K562 (cell line): ENCODE data around the gene ECT2L. TPM values are rescaled to one million over a fixed set of nuclear protein-coding genes. Genes with fewer than 3 reads are reported as not detected.

Source experiments
- ATAC-seq: fragments of 200-7000 bp; cut with Tn5 transposase; 3 replicates; pipeline ENCODE4 v1.9.1; 2020; ENCODE audit warnings: moderate library complexity
- BruUV-seq: library from RNA; stranded (reverse); fragments of 400-500 nt; replicated peaks from 2 replicates; lab custom pipeline; 2021; lab: Mats Ljungman, UMichigan
- CTCF ChIA-PET: fragments of 300-600 bp; formaldehyde crosslinking; extraction: SDS; loops from one replicate; lab custom pipeline; 2021; ENCODE audit warnings: low intra/inter-chr PET ratio; lab: Yijun Ruan, JAX
- POLR2A ChIA-PET: fragments of 300-600, 350-650 bp; sonication (Branson Sonifier 250); formaldehyde crosslinking; extraction: SDS; loops from one replicate; lab custom pipeline; 2021; ENCODE audit warnings: antibody characterized with exemption, inconsistent platforms; lab: Yijun Ruan, JAX
- DNase-seq, 4 experiments: peaks; one replicate each; pipeline versions ENCODE4 v3.0.0 to v3.0.0-alpha.2; 2011 to 2018; ENCODE audit warnings: low spot score in 3 of 4, mixed read lengths in 3 of 4; ENCODE audit errors: extremely low read depth in 1 of 4
- FAIRE-seq: peaks from 2 replicates; lab custom pipeline; 2011; peaks lifted over from hg19 to GRCh38; lab: Jason Lieb, UNC
- H2AFZ ChIP-seq: 2 replicates; pipeline ENCODE4 v1.6.0; 2011; ENCODE audit warnings: low read depth, low read length, control low read depth, inconsistent platforms
- H3K27ac ChIP-seq: fragments of 200-600 bp; 3 replicates; pipeline ENCODE4 v1.8.0; 2011; ENCODE audit warnings: low read depth, mild to moderate bottlenecking, control low read depth, inconsistent platforms, low read length, moderate library complexity, mixed read lengths; ENCODE audit errors: extremely low read depth
- H3K27me3 ChIP-seq, 2 experiments: fragments of 300-600 bp in 1 of 2; 2 replicates in 1 of 2; 3 replicates in 1 of 2; pipeline versions ENCODE4 v1.6.0 to v1.8.0; 2011; ENCODE audit warnings: inconsistent platforms in 2 of 2, low read length in 2 of 2, mild to moderate bottlenecking in 1 of 2, mixed read lengths in 1 of 2, moderate library complexity in 1 of 2; ENCODE audit not compliant: control insufficient read depth in 2 of 2, insufficient read depth in 2 of 2
- H3K36me3 ChIP-seq: fragments of 300-600 bp; 3 replicates; pipeline ENCODE4 v1.8.0; 2011; ENCODE audit warnings: mild to moderate bottlenecking, low read length, inconsistent platforms; ENCODE audit not compliant: control insufficient read depth, insufficient read depth
- H3K4me1 ChIP-seq, 2 experiments: fragments of 200-600 bp in 1 of 2; replicated peaks in 1 of 2; 2 replicates in 1 of 2; 3 replicates in 1 of 2; pipeline versions ENCODE4 v1.5.1 to v1.8.0; 2011; ENCODE audit warnings: inconsistent platforms in 2 of 2, low read length in 2 of 2, mild to moderate bottlenecking in 1 of 2, mixed read lengths in 1 of 2, moderate library complexity in 1 of 2; ENCODE audit not compliant: control insufficient read depth in 2 of 2, insufficient read depth in 2 of 2
- H3K4me2 ChIP-seq: 2 replicates; pipeline ENCODE4 v1.6.1; 2011; ENCODE audit warnings: low read length, control low read depth, inconsistent platforms, mixed read lengths; ENCODE audit not compliant: insufficient read depth
- H3K4me3 ChIP-seq: fragments of 200-600 bp; sonication (generic), shearing (Covaris generic); 2 replicates; pipeline ENCODE4 v1.5.1; 2016; ENCODE audit warnings: control low read depth, inconsistent platforms
- H3K79me2 ChIP-seq: fragments of 200-600 bp; 3 replicates; pipeline ENCODE4 v1.8.0; 2011; ENCODE audit warnings: low read length, inconsistent platforms; ENCODE audit not compliant: control insufficient read depth, insufficient read depth
- H3K9ac ChIP-seq, 2 experiments: 2 replicates each; pipeline versions ENCODE4 v1.6.0 to v1.6.1; 2011; ENCODE audit warnings: low read depth in 2 of 2, low read length in 2 of 2, control low read depth in 1 of 2, inconsistent platforms in 1 of 2, mild to moderate bottlenecking in 1 of 2, mixed read lengths in 1 of 2; ENCODE audit not compliant: insufficient read depth in 1 of 2
- H3K9me1 ChIP-seq: one replicate; pipeline ENCODE4 v1.6.0; 2011; ENCODE audit warnings: inconsistent platforms, mild to moderate bottlenecking, low read length, moderate library complexity; ENCODE audit not compliant: control insufficient read depth, insufficient read depth
- H3K9me3 ChIP-seq: replicated peaks from 2 replicates; pipeline ENCODE4 v1.5.1; 2011; ENCODE audit warnings: low read depth, low read length, inconsistent platforms; ENCODE audit not compliant: control insufficient read depth, insufficient read depth
- H4K20me1 ChIP-seq: replicated peaks from 2 replicates; pipeline ENCODE4 v1.6.1; 2011; ENCODE audit warnings: low read length, inconsistent platforms, mixed read lengths; ENCODE audit not compliant: control insufficient read depth, insufficient read depth
- BCL6 ChIP-seq: fragments of 250-450 bp; sonication (Bioruptor Pico); IDR thresholded peaks from 2 replicates; pipeline ENCODE4 v1.4.0; 2020
- GATAD2B ChIP-seq: fragments of 450-650 bp; IDR thresholded peaks from 2 replicates; pipeline ENCODE4 v1.6.1; 2017; ENCODE audit warnings: mild to moderate bottlenecking, borderline replicate concordance
- SREBF1 ChIP-seq: fragments of 150-350 bp; IDR thresholded peaks from 2 replicates; pipeline ENCODE4 v1.6.1; 2014; ENCODE audit warnings: antibody characterized with exemption, low read depth, low read length, borderline replicate concordance
- ZNF239 ChIP-seq: fragments of 250-450 bp; sonication (Bioruptor Pico); IDR thresholded peaks from 2 replicates; pipeline ENCODE4 v1.4.0; 2020; ENCODE audit warnings: mild to moderate bottlenecking
- whole genome bisulfite sequencing: fragments of 100-300 bp; shearing (Covaris generic); methylation state at CpG from one replicate; pipeline ENCODE4 v1.1.6; 2016; ENCODE audit warnings: low coverage, mixed read lengths; ENCODE audit not compliant: insufficient coverage; ENCODE audit errors: missing lambda C conversion rate; 5-methylcytosine and 5-hydroxymethylcytosine counted together
- in situ Hi-C: fragments of 300-500 bp; cut with MboI; formaldehyde crosslinking; loops from 4 replicates; pipeline ENCODE4 v1.15.0; 2018; ENCODE audit warnings: inconsistent platforms, mixed read lengths
- intact Hi-C: fragments of 100-400 bp; cut with micrococcal nuclease; formaldehyde crosslinking; loops from 2 replicates; pipeline ENCODE4 v1.14.2; 2022
- polyA plus RNA-seq, 8 experiments: library from polyadenylated mRNA; depleted of rRNA in 4 of 8; stranded (reverse) in 5 of 8; unstranded in 3 of 8; fragments of >200 nt; fragmentation: Nextera tagmentation in 2 of 8; fragmentation: Illumina TruSeq in 1 of 8; extraction: Ambion mirVana in 2 of 8; extraction: Trizol in 1 of 8; gene quantifications; 2 replicates each; pipeline versions ENCODE4 v1.2.1 to v1.2.3, GENCODE V29; 2011 to 2014; ENCODE audit warnings: inconsistent platforms in 1 of 8, missing spikeins in 1 of 8
- total RNA-seq, 7 experiments: library from RNA; depleted of rRNA in 6 of 7; stranded (reverse); fragments of >200 nt in 6 of 7; fragmentation: Illumina TruSeq in 2 of 7; extraction: Trizol in 2 of 7; gene quantifications; 2 replicates each; pipeline versions ENCODE4 v1.2.1 to v1.2.3, GENCODE V29; 2011 to 2021; ENCODE audit warnings: low replicate concordance in 1 of 7
- TF ChIP-seq, protein P1 (sequence below): fragments of 450-650 bp; IDR thresholded peaks from 2 replicates; pipeline ENCODE4 v1.6.1; 2017; ENCODE audit warnings: antibody characterized with exemption
- TF ChIP-seq, protein P2 (sequence below): fragments of 250-450 bp; sonication (Bioruptor Pico); IDR thresholded peaks from 2 replicates; pipeline ENCODE4 v1.9.0; 2021; ENCODE audit warnings: mild to moderate bottlenecking
- TF ChIP-seq, protein P3 (sequence below): fragments of 450-650 bp; IDR thresholded peaks from one replicate; pipeline ENCODE4 v1.6.1; 2018; ENCODE audit warnings: mild to moderate bottlenecking, moderate library complexity; ENCODE audit not compliant: partially characterized antibody

ECT2L gene
- total and polyA plus RNA-seq, 9 of the 15 experiments (the other 6 are each of a cell fraction or from before 2014, with no cell fraction given) = 0.03 to 0.04 TPM; not detected in 7

DNA sequence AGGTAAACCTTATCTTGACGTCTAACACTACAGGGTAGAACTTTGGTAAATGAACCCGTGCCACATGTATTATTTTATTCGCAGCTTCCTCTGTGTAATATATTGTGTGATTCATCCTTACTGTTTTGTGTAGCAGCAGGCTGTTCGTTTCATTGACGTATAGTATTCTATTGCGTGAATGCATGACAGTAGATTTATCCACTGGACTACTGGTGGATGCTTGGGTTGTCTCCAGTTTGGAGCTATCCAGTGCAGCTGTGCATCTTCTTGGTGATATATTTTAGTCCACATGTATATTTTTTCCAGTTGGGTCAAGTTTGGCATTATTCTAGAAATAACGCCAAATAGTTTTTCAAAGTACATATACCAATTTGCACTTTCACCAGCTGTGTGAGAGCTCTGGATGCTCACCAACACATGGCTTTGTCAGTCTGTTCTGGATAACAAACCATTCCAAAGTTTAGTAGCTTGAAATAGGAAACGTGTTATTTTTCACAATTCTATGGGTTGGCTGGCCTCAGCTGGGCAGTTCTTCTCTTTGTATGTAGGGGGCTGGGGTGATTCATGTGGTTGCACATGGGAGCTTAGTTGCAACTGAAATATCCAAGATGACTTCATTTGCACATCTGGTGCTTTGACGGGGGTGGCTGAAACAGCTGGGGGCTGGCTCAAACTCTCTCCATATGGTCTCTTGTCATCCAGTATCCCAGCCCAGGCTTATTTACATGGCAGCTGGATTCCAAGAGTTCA, 9.3 kb downstream of the ECT2L start:
- intact Hi-C loops (no loop called here), in situ Hi-C loops (no loop called here)
- peaks cover 9 to 15% of the 10 kb centered on the region in 2 experiments; a peak in 4 of 5 replicates for H3K27me3 ChIP-seq
- no peak for FAIRE-seq
- no peak overlapping the region for H3K4me3 ChIP-seq
- no peak for ATAC-seq
- H3K79me2 ChIP-seq = no peaks in the 10 kb centered on the region
- POLR2A ChIA-PET = no interaction called here
- 0% methylated on average over 9 of the region's 9 CpGs for WGBS
- no peak overlapping the region for H3K4me2 ChIP-seq
- no peak for DNase-seq
- no peak overlapping the region for H3K27ac ChIP-seq
- H3K9me3 ChIP-seq = no peaks in the 10 kb centered on the region
- CTCF ChIA-PET = no interaction called here
- TF ChIP-seq ZNF239 (no peak), SREBF1 (no peak), BCL6 (no peak), GATAD2B (no peak)
- TF ChIP-seq, protein P1, sequence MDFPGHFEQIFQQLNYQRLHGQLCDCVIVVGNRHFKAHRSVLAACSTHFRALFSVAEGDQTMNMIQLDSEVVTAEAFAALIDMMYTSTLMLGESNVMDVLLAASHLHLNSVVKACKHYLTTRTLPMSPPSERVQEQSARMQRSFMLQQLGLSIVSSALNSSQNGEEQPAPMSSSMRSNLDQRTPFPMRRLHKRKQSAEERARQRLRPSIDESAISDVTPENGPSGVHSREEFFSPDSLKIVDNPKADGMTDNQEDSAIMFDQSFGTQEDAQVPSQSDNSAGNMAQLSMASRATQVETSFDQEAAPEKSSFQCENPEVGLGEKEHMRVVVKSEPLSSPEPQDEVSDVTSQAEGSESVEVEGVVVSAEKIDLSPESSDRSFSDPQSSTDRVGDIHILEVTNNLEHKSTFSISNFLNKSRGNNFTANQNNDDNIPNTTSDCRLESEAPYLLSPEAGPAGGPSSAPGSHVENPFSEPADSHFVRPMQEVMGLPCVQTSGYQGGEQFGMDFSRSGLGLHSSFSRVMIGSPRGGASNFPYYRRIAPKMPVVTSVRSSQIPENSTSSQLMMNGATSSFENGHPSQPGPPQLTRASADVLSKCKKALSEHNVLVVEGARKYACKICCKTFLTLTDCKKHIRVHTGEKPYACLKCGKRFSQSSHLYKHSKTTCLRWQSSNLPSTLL = no peak
- TF ChIP-seq, protein P2, sequence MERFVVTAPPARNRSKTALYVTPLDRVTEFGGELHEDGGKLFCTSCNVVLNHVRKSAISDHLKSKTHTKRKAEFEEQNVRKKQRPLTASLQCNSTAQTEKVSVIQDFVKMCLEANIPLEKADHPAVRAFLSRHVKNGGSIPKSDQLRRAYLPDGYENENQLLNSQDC = no peak
- TF ChIP-seq, protein P3, sequence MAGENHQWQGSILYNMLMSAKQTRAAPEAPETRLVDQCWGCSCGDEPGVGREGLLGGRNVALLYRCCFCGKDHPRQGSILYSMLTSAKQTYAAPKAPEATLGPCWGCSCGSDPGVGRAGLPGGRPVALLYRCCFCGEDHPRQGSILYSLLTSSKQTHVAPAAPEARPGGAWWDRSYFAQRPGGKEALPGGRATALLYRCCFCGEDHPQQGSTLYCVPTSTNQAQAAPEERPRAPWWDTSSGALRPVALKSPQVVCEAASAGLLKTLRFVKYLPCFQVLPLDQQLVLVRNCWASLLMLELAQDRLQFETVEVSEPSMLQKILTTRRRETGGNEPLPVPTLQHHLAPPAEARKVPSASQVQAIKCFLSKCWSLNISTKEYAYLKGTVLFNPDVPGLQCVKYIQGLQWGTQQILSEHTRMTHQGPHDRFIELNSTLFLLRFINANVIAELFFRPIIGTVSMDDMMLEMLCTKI = no peak
- H2AFZ ChIP-seq = no peak overlapping the region
- no peak overlapping the region for H3K9ac ChIP-seq
- H4K20me1 ChIP-seq = no peaks in the 10 kb centered on the region
- H3K36me3 ChIP-seq = no peaks in the 10 kb centered on the region
- H3K9me1 ChIP-seq = no peaks in the 10 kb centered on the region
- BruUV-seq = no TSS peak
- H3K4me1 ChIP-seq = no peaks in the 10 kb centered on the region
